HG03378 (cell line): Measurements from ENCODE around the gene CHST15.

ENCODE experiments used
- ATAC-seq: cut with Tn5 transposase; IDR thresholded peaks from one replicate; pipeline ENCODE4 v1.9.1; 2021; ENCODE audit warnings: mild to moderate bottlenecking, moderate library complexity; ENCODE audit not compliant: unreplicated experiment

The CHST15 gene

GRCh38 chr10:124066781-124067714 is 26.4 kb downstream of the CHST15 start:
- no peak for ATAC-seq

GRCh38 chr10:124066126-124066700 is 27.2 kb downstream of the CHST15 start:
- no peak for ATAC-seq

DNA sequence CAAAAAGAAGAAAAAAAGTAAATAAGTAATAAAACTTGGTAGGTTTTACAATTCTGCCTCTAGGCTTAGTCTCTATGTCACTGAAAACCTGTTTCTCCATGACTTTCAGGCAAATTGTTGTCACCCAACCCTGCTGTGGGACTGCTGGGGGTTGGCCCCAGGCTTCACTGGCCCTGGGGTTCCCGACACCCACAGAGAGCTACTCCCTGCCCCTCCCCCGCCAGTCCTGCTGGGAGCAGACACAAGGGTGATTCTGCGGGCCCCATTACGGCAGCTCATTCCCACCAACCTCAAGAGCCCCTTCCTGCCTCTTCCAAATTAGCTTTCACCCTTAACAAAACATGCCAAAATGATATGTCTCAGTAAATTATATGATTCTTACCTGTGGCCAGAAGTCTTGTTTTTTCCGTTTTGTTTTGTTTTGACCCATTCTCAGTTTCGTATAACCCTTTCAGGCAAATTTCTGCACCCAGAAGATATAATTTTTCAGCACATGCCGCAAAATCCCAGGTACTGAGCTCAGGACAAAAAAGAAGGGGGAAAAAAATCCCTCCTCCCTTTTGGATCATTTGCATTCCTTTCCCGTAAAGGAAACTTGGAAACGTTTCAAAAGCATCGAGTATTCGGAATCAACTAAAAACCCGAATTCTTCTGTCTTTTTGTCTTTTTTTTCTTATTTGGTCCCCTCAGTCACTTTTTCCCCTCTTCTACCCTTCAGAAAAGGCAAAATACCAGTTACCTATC is 27.8 kb downstream of the CHST15 start:
- no peak for ATAC-seq

DNA sequence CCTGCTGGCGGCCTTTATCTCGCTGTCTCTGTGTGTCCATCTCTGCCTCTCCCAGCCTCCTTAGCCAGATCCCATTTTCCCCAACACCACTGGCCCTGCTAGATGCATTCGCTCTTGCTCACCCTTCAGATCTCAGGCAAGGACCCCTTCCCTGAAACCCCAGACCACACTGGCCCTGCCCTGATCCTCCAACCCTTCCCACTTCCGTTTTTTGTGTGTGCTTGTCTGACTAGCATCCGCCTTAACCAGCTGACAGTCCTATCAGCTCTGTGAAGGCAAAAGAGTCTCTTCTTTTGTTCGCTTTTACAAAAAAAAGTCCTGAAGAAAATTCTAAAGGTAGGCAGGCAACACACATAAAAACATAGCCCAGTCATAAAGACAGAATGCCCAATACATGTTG is 28.7 kb downstream of the CHST15 start:
- no peak for ATAC-seq

GRCh38 chr10:124063750-124064603 is 29.4 kb downstream of the CHST15 start:
- ATAC-seq, result no peak

DNA sequence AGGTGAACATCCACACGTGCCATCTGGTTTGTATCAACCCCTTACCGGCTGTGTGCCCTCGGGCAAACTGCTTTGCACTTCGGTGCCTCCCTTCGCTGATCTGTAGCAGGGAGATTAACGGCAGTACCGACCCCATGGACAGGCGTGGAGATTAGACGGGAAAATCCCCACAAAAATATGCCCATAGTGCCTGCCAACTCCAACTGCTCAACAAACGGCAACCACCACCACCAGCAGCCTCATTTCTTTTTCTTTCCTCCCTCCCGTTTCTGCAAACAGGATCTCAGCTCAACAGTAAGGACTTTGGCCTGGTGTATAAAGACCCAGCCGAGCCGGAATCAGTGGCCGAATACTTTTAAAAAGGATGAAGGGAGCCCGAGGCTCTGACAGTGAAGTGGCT is 31.0 kb downstream of the CHST15 start:
- no peak for ATAC-seq

DNA sequence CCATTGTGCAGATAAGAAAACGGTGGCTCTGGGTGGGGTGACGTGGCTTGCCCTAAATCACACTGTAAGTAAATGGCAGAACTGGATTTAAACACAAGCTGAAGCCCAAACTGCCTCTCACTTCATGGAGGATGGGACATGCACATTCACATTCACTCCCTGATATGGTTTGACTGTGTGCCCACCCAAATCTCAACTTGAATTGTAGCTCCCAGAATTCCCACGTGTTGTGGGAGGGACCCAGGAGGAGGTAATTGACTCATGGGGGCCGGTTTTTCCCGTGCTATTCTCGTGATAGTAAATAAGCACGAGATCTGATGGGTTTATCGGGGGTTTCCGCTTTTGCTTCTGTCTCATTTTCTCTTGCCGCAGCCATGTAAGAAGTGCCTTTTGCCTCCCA is 32.4 kb downstream of the CHST15 start:
- no peak for ATAC-seq

DNA sequence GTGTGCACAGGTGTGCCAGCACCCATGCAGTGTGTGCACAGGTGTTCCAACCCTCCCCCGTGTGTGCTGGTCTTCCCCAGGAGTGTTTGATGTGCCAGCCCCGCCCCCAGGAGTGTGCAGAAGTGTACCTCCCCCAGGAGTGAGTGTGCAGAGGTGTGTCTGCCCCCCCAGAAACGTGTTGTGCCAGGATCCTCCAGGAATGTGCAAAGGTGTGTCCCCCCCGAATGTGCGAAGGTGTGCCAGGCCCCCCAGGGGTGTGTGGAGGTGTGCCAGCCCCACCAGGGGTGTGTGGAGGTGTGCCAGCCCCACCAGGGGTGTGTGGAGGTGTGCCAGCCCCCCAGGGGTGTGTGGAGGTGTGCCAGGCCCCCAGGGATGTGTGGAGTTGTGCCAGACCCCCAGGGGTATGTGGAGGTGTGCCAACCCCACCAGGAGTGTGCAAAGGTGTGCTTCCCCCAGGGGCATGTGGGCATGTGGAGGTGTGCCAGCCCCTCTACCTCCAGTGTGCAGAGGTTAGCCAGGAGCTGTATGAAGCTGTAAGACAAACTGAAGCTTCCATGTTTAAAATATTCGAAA is 33.2 kb downstream of the CHST15 start:
- no peak for ATAC-seq

GRCh38 chr10:124059551-124059950 is 33.8 kb downstream of the CHST15 start:
- no peak for ATAC-seq

- no peak for ATAC-seq
These were observed 34.9 kb downstream of the CHST15 start for GRCh38 chr10:124058346-124059003.

DNA sequence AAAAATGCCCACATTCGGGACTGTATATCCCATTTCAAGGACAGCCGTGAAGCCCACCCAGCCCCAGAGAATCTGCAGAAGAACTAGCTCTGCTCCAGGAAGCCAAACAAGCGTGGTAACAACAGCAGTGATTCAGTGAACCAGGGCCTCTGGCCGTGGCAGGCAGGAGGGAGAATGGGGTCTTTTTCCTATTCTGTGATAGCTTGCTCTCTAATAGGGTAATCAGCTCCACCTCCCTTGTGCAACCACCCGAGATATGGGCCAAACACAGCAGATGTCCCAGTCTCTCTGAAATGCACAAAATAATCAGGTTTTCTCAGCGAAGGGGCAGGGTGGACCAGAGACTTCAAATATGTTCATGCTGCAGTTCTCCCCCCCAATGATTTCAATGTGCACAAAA is 35.8 kb downstream of the CHST15 start:
- no peak for ATAC-seq

DNA sequence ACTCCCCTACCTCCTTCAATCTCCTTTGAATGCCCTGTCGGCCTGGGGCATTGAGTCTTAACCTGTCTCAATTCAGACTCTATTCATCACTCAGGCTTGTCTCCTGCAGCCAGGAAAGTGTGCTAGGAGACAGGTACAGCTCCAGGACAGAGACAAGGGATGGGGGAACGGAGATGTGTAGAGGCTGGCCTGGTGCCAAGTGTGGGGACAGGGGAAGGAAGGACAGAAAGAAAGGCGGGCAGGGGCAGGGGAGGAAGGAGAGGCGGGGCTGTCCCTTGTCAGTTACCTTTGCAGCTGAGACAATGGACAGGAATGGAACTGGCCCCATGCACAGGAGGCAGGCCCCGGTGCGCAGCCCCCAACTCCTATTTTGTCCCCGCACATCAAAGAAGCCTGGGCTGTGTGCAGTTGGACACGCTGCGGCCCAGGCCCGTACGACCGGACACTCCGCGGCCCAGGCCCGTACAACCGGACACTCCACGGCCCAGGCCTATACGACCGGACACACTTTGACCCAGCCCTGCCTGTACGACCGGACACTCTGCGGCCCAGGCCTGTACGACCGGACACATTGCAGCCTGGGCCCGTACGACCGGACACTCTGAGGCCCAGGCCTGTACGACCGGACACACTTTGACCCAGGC is 36.9 kb downstream of the CHST15 start:
- ATAC-seq, result no peak

- no peak for ATAC-seq
These were observed 39.4 kb downstream of the CHST15 start for GRCh38 chr10:124053971-124054370.

GRCh38 chr10:124052561-124052960 is 40.8 kb downstream of the CHST15 start:
- no peak for ATAC-seq

DNA sequence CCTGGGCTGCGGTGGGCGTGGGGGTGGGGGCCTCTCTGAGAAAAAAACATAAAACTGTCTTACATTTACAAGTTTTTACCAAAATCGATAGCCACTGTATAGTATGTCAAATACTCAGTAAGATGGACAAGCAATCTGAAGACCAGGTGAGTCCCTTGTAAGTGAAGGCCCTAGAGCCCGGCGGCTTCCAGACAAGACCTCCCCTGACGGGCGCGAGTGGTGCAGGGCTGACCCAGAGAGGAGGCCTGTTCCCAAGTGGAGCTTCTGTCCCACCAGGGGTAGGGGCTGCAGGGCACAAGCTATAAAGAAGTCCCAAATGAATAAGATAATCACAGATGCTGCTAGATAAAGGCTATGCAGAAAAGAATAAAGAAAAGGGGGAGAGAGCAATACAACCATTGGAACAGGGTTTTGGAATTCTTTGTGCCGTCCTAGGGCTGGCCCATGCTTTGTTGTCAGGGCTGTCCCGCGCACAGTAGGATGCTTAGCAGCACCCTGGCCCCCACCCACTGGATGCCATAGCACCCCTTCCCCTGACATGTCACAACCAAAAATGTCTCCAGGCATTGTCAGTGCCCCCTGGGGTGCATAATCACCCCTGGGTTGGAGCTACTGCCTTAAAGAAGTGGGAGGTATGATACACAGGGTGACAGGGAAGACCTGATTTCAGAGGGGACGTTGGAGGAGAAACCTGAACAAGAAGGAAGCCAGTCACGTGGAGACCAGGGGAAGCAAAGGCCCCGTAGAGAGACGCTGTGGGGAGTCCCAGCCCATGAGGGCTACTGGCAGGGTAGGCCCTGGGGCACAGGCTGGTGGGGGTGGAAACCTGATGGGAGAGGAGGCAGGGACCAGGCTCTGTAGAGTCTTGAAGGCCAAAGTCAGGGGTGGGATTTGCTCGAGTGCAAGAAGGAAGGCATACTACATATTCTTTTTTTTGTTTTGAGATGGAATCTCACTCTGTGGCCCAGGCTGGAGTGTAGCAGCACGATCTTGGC is 43.1 kb downstream of the CHST15 start:
- ATAC-seq, result no peak

DNA sequence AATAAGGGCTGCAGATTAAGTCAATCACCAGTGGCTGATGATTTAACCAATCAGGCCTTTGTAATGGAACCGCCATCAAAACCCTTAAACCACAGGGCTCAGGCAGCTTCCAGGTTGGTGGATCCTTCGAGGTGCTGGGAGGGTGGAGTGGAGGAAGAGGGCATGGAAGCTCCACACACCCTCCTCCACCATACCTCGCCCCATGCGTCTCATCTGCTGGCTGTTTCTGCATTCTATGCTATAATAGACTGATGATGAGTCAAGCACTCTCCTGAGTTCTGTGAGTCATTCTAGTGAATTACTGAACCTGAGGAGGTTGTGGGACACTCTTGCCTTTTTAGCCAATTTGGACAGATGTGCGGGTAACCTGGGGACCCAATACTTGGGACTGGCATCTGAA is 43.9 kb downstream of the CHST15 start:
- no peak for ATAC-seq

DNA sequence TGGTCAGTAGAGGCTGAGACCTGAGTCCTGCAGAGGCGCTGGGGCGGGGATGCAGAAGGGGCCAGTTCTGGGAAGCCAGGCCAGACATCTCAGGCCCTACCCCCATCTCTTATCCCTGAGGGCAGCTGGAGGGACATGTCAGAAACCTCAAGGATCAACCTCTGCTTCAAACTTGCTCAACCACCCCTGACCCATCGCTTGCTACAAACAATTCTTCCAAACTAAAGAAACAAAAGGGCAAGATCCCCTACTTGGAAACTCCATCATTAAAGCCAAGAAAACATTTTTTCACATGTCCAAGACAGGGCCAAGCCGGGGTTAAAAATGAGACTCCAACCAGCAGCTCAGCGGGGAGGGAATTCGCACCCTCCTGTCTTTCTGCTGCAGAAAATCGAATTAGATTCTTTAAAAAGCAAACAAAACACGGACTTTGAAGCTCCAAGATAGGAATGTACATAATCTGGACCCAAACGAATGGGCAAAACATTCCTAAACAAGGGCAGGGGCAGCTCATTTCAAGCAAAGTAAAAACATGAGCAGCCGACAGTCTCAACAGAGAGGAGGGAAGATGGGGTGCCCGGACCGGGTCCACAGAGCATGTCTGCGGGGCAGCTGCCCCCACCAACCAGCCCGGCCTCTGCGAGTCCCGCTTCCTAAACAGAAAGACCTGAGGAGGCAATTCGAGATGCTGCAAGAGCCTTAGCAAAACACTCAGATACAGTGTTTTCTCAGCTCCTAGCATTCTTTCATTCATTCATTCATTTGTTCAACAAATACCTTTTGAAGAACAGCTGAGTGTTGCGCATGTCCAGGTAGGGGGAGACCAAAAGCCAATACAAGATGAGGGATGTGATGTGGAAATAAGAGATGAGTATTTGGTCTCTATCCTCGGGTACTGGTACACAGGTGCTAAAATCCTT is 44.8 kb downstream of the CHST15 start:
- ATAC-seq, result no peak
